Skeletal muscle satellite cell (primary cell): ENCODE results near the gene CHST11.

Source experiments
- H3K27me3 ChIP-seq: 2 replicates; pipeline ENCODE4 v1.7.0; 2013; ENCODE audit warnings: low read length; ENCODE audit not compliant: control insufficient read depth, insufficient read depth
- H3K36me3 ChIP-seq: 2 replicates; pipeline ENCODE4 v1.7.0; 2013; ENCODE audit warnings: mild to moderate bottlenecking, control low read depth, low read length; ENCODE audit not compliant: insufficient read depth
- H3K4me1 ChIP-seq: 2 replicates; pipeline ENCODE4 v1.7.0; 2013; ENCODE audit warnings: low read length; ENCODE audit not compliant: control insufficient read depth, insufficient read depth
- H3K4me2 ChIP-seq: 2 replicates; pipeline ENCODE4 v1.7.0; 2013; ENCODE audit warnings: mild to moderate bottlenecking, low read length
- H3K4me3 ChIP-seq: 2 replicates; pipeline ENCODE4 v1.7.0; 2013; ENCODE audit warnings: low read length
- H3K9ac ChIP-seq: 2 replicates; pipeline ENCODE4 v1.7.0; 2013; ENCODE audit warnings: mild to moderate bottlenecking, low read depth, low read length, moderate library complexity
- H3K9me3 ChIP-seq: replicated peaks from 2 replicates; pipeline ENCODE4 v1.7.0; 2013; ENCODE audit warnings: mild to moderate bottlenecking, control low read depth, low read length

The CHST11 gene

DNA sequence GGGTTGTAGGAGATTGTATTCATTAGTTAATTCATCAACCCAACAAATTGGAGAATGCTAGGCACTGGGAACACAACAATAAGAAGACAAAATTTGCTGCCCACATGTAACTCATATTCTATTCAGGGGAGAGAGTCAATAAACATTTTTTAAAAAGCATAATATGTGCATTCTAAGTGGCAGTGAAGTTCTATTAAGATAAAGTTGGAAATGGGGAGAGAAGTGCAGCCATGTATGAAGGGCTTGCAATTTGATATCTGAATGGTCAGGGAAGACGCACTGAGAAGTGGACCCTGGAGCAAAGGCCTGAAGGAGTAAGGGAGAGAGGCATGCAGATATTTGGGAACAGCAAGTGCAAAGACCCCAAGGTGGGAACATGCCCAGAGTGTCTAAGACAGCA is 40.2 kb upstream of the CHST11 start:
- H3K27me3 ChIP-seq = peaks cover 5% of the 10 kb centered on the region
- H3K4me3 ChIP-seq = no peak overlapping the region
- no peak overlapping the region for H3K4me2 ChIP-seq

DNA sequence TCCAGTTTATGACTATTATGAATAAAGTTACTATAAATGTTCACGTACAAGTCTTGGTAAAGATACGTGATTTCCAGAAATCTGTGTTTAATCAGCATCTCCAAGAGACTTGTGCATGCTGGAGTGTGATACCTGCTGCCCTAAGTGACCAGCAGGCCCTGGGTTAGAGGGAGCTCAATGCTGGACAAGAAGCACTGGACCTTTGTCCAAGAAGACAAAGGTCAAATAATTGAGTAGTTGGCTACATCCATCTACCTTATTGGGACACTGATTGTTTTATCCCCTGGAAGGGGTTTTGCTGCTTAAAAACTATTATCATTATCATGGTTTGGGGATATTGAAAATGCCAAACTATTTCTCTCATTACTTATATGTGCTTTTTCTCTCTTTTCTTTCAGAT is 37.0 kb upstream of the CHST11 start:
- H3K9ac ChIP-seq = no peak overlapping the region
- H3K4me1 ChIP-seq = no peaks in the 10 kb centered on the region
- H3K9me3 ChIP-seq = no peaks in the 10 kb centered on the region
- H3K27me3 ChIP-seq = peaks cover 8% of the 10 kb centered on the region
- H3K4me2 ChIP-seq = no peak overlapping the region
- no peak overlapping the region for H3K4me3 ChIP-seq
- no peaks in the 10 kb centered on the region for H3K36me3 ChIP-seq

More for the DNA sequence above, 40.2 kb upstream of the CHST11 start:
- no peak overlapping the region for H3K9ac ChIP-seq
- no peaks in the 10 kb centered on the region for H3K36me3 ChIP-seq
- H3K4me1 ChIP-seq = no peaks in the 10 kb centered on the region
- no peaks in the 10 kb centered on the region for H3K9me3 ChIP-seq

DNA sequence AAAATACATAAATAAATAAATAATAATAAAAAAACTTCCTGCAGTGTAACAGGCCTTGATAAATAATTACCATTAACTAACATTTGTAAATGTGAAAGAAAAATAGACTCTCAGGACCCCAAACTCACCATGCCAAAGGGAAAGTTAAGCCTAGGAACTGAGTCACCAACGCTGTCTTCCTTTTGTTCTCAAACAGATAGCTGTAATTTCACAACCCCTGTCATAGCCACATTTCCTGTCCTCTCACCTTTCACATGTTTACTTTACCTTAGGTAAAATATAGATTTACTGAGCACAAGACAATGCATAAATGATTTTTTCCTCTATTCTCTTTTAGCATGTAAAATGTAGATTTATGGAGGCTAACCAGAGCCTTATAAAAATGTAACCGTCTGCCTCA is 35.9 kb upstream of the CHST11 start:
- Histone ChIP-seq H3K36me3 (no peaks in the 10 kb centered on the region), H3K4me3 (no peak overlapping the region), H3K9ac (no peak overlapping the region), H3K4me1 (no peaks in the 10 kb centered on the region), H3K27me3 (peaks cover 4% of the 10 kb centered on the region), H3K9me3 (no peaks in the 10 kb centered on the region), H3K4me2 (no peak overlapping the region)

DNA sequence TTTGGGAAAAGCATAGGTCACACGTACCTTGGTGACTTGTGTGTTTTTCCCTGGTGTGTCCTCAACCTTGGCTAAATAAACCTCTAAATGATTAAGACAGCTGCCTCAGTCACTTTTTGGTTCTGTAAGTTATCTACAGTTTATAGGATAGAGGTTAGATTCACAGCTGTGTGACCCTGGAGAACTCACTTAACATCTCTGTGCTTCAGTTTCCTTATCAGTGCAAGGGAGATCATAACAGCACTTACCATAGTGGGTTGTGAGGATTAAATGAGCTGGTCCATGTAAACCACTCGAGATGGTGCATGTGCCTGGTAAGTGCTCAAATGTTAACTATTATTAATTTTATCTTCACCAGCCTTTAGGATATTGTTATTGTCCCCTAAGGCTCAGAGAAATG is 35.4 kb upstream of the CHST11 start:
- Histone ChIP-seq H3K27me3 (peaks cover 4% of the 10 kb centered on the region), H3K36me3 (no peaks in the 10 kb centered on the region), H3K9me3 (no peaks in the 10 kb centered on the region), H3K4me1 (no peaks in the 10 kb centered on the region), H3K4me2 (no peak overlapping the region), H3K9ac (no peak overlapping the region), H3K4me3 (no peak overlapping the region)

DNA sequence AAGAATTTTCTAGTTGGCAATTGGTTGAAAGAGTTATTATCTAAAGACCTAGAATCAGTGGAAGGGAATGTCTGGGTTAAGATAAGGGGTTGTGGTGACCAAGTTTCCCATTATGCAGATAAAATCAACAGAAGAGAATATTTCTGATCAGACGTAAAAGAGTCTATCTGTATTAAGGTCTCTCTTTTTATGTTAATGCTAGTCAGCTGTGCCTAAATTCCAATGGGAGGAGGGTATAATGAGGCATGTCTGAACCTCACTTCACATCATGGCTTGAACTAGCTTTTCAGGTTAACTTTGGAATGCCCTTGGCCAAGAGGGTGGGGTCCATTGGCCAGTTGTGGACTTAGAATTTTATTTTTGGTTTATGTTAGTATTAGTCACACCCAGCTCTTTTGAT is 34.3 kb upstream of the CHST11 start:
- no peak overlapping the region for H3K9ac ChIP-seq
- H3K9me3 ChIP-seq = no peaks in the 10 kb centered on the region
- peaks cover 4% of the 10 kb centered on the region for H3K27me3 ChIP-seq
- H3K4me2 ChIP-seq = no peak overlapping the region
- no peaks in the 10 kb centered on the region for H3K4me1 ChIP-seq
- no peak overlapping the region for H3K4me3 ChIP-seq
- no peaks in the 10 kb centered on the region for H3K36me3 ChIP-seq

DNA sequence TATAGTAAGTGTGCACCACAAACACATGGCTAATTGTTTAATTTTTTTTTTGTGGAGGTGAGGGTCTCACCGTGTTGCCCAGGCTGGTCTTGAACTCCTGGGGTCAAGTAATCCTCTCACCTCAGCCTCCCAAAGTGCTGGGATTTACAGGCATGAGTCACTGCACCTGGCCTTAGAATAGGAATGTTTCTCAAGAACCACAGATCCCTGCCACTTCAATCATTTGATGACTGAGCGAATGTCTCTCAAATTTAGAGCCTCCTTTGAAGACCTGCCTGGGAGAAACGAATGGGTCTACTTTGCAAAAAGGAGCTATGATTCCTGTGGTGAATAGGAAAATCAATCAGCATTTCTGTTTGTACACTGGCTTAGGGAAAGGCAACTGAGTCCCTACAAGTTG is 33.5 kb upstream of the CHST11 start:
- Histone ChIP-seq H3K9me3 (no peaks in the 10 kb centered on the region), H3K27me3 (peaks cover 4% of the 10 kb centered on the region), H3K36me3 (no peaks in the 10 kb centered on the region), H3K4me3 (no peak overlapping the region), H3K9ac (no peak overlapping the region), H3K4me2 (no peak overlapping the region), H3K4me1 (no peaks in the 10 kb centered on the region)

DNA sequence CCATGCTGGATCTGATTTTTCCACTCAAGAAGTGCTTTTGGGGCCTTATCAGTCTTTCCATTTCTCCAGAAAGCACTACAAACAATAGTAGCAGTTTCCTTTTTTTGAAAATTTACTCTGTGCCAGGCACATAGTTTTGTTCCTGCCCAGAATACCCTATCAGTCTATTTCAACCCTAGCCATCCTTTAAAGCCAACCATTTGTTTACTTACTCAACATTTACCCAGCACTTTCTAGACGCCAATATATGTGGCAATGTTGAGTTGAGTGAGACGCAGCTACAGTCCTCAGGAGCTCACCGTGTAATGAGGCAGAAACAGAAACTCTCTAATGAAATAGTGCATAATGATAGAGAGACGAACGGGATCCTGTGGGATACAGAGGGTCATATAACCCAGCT is 32.9 kb upstream of the CHST11 start:
- Histone ChIP-seq H3K9me3 (no peaks in the 10 kb centered on the region), H3K9ac (no peak overlapping the region), H3K36me3 (no peaks in the 10 kb centered on the region), H3K27me3 (peaks cover 4% of the 10 kb centered on the region), H3K4me1 (no peaks in the 10 kb centered on the region), H3K4me3 (no peak overlapping the region), H3K4me2 (no peak overlapping the region)

DNA sequence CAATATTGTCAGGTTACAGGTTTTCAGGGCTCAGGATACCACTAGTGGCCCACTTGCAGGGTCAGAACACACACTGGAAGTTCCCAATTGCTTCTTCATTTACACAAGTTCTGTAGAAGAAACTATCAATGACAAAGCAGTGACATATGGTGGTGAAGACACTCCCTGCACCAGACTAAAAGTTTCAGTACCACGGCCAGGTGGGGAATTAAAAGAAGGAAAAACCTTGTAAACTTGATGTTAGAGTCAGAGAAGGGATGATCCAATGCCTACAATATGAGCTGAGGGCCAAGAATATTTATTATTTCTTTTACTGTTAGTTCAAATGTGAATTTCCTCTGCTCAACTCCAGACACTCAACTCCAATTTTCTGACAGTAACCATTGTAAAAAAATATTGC is 31.8 kb upstream of the CHST11 start:
- Histone ChIP-seq H3K36me3 (no peaks in the 10 kb centered on the region), H3K27me3 (peaks cover 4% of the 10 kb centered on the region), H3K4me1 (no peaks in the 10 kb centered on the region), H3K4me3 (no peak overlapping the region), H3K4me2 (no peak overlapping the region), H3K9ac (no peak overlapping the region), H3K9me3 (no peaks in the 10 kb centered on the region)

DNA sequence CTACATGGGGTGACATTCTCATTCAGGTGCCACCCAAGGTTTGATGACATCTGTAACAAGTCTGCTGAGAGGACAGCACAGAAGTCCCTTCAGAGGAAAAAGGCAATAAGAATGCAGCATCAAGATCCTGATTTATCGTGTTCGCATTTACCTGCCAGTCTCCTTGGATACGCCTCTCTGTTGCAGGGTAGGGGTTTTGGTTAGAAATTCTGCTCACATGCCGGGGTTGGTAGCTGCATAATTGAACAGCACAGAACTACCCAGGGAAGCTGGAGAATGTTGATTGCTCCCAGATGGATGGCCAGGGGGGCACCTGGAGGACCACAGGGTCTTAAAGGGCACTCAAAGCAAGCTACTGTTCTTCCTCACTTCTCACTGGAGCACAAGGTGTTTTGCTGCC is 31.1 kb upstream of the CHST11 start:
- Histone ChIP-seq H3K4me3 (no peak overlapping the region), H3K4me1 (no peaks in the 10 kb centered on the region), H3K9ac (no peak overlapping the region)

DNA sequence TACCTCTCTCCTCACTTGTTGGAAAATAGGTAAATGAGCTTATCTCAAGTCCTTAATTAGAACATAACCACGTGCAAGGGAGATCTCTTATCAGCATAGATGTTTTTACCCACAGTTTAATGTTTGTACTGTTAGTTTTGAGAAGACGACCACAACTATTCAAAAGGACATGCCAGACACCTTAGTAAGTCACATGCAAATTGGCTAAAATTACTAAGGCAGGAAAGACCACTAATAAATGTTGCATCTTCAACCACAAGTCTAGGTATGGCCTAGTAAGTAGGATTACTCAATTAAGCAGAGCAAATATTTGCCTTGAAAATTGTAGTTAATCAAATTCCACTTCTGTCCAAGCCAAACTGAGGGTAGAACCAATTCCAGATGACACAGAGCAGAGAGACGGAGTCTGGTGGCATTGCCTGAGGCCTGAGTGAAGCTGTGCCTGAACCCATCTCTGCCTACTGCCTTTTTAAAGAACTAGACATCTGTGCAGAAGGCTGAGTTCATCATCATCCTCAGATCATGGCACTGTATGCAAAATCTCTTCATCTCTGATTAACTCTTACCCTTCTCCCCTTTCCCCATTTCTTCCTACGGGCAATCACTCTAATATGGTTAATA is 29.7 kb upstream of the CHST11 start:
- Histone ChIP-seq H3K36me3 (no peaks in the 10 kb centered on the region), H3K9me3 (no peaks in the 10 kb centered on the region), H3K4me1 (no peaks in the 10 kb centered on the region), H3K27me3 (peaks cover 7% of the 10 kb centered on the region), H3K4me2 (no peak overlapping the region), H3K4me3 (no peak overlapping the region), H3K9ac (no peak overlapping the region)

More for the DNA sequence above, 31.1 kb upstream of the CHST11 start:
- H3K36me3 ChIP-seq = no peaks in the 10 kb centered on the region
- no peak overlapping the region for H3K4me2 ChIP-seq
- no peaks in the 10 kb centered on the region for H3K9me3 ChIP-seq
- H3K27me3 ChIP-seq = peaks cover 6% of the 10 kb centered on the region

DNA sequence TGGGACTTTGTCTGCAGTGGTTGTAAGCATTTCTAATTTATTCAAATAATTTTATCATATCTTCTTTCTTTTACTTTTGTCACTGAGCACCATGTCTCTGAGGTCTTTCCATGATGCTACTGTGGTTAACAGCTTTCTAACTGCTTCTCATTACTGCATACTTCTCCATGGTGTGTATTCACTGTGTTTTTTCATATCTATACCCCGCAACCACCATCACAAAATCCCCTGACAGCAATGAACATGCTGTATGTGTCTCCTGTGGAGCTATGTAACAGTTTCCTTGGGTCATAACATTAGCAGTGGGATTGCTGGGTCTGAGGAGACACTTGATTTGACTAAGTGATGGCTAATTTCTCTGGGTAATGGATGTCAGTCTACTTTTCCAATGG is 29.2 kb upstream of the CHST11 start:
- H3K9ac ChIP-seq = no peak overlapping the region
- H3K36me3 ChIP-seq = no peaks in the 10 kb centered on the region
- no peak overlapping the region for H3K4me2 ChIP-seq
- H3K27me3 ChIP-seq = peaks cover 11% of the 10 kb centered on the region
- H3K9me3 ChIP-seq = no peaks in the 10 kb centered on the region
- H3K4me1 ChIP-seq = no peaks in the 10 kb centered on the region
- no peak overlapping the region for H3K4me3 ChIP-seq

DNA sequence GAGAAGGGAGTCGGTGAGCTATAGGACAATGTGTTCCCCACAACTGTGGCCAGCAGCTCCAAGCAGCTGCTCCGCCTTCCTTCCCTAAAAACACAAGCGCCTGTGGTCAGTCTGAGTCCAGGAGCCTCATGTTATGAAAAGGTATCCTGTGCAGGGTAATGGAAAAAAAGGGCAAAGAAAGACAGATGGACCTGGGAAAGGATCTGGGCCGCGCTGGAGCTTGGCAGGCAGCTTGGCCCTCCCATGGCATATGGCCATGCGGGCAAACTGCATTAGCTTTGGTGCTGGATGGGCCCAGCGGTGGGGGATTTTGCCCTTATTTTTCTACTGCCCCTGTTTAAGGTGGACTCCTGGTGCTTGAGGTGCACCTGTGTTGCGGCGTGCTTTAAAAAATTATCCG is 23.7 kb upstream of the CHST11 start:
- peaks cover 18% of the 10 kb centered on the region for H3K27me3 ChIP-seq
- H3K4me2 ChIP-seq = no peak overlapping the region
- H3K9ac ChIP-seq = no peak overlapping the region

More for the DNA sequence above, 23.7 kb upstream of the CHST11 start:
- Histone ChIP-seq H3K36me3 (no peaks in the 10 kb centered on the region), H3K4me3 (no peak overlapping the region), H3K9me3 (no peaks in the 10 kb centered on the region), H3K4me1 (no peaks in the 10 kb centered on the region)
